GM21423 (cell line): ENCODE results near the gene CHRM5.

Source experiments
- ATAC-seq: cut with Tn5 transposase; IDR thresholded peaks from one replicate; pipeline ENCODE4 v1.9.1; 2021; ENCODE audit warnings: mild to moderate bottlenecking, moderate library complexity; ENCODE audit not compliant: unreplicated experiment

The CHRM5 gene

GRCh38 chr15:34084086-34084485 is 115.8 kb downstream of the CHRM5 start:
- no peak for ATAC-seq

GRCh38 chr15:34085746-34086145 is 117.4 kb downstream of the CHRM5 start:
- ATAC-seq, result no peak

GRCh38 chr15:34099914-34100313 is 131.6 kb downstream of the CHRM5 start:
- no peak for ATAC-seq

GRCh38 chr15:34101366-34102174 is 133.3 kb downstream of the CHRM5 start, which contains the start of the genes EMC7 and PGBD4:
Gene EMC7 (minus strand): TSS chr15:34101862. CDS start chr15:34101839, 23 bp downstream.
Gene PGBD4 (plus strand): TSS chr15:34102083. CDS start chr15:34102532, 449 bp downstream.
- peak; percentile 97 for ATAC-seq

GRCh38 chr15:34102175-34102925 is 134.1 kb downstream of the CHRM5 start:
- no peak for ATAC-seq

GRCh38 chr15:34106423-34106822 is 138.1 kb downstream of the CHRM5 start:
- ATAC-seq, result no peak

GRCh38 chr15:34107315-34107714 is 139.0 kb downstream of the CHRM5 start:
- ATAC-seq, result no peak

- ATAC-seq, result no peak
Observed at GRCh38 chr15:34109797-34110663, 141.7 kb downstream of the CHRM5 start.

- ATAC-seq, result no peak
Observed at GRCh38 chr15:34111488-34111887, 143.2 kb downstream of the CHRM5 start.

GRCh38 chr15:34114215-34114614 is 145.9 kb downstream of the CHRM5 start:
- ATAC-seq, result no peak

- no peak for ATAC-seq
Observed at GRCh38 chr15:34114739-34115138, 146.4 kb downstream of the CHRM5 start.

- ATAC-seq, result no peak
Observed at GRCh38 chr15:34116620-34117019, 148.3 kb downstream of the CHRM5 start.
